ENCODE measurements around the gene TUBB8. TPM values are rescaled to one million over a fixed set of nuclear protein-coding genes. Genes with fewer than 3 reads are reported as not detected.

TUBB8 gene
- total and polyA plus RNA-seq, 2 experiments from 2014 or later, result 0.23 to 0.70 TPM

DNA sequence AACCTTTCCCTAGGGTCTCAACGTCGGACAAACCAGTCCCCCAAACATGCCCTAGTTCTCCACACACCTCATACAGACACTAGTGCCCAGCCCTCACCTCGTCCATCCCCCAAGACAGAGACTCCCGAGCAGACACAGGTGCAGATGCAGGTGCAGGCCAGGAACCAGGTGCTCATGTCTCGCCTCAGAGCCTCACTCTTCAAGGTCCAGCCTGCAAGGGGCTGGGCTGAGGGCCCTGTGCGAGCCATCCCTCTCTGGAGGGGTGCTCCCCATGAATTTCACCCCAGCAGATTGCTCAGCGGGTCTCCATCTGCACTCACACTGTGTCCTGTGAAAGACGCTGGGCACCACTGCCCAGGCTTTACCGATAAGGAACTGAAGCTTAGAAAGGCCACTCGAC lies 36.9 kb upstream of the TUBB8 start:
- no peak overlapping the region for H3K4me3 ChIP-seq
- no peaks in the 10 kb centered on the region for H4K20me1 ChIP-seq (ENCODE audit: insufficient read depth, poor library complexity, severe bottlenecking)
- WGBS (ENCODE audit: low lambda C conversion rate, missing lambda C conversion rate), result 88% methylated on average over 10 of the region's 10 CpGs
- no peak overlapping the region for H2AFZ ChIP-seq
- no peaks in the 10 kb centered on the region for H3K79me2 ChIP-seq
- H3K9me2 ChIP-seq (replicated peaks; ENCODE audit: insufficient read depth), result no peaks in the 10 kb centered on the region
- no peak overlapping the region for H3K4me2 ChIP-seq
- TF ChIP-seq EZH2phosphoT487 (IDR thresholded peaks at IDR 0.05; ENCODE audit: low read depth, severe bottlenecking, unreplicated experiment) (no peak), EZH2 (IDR thresholded peaks at IDR 0.05; ENCODE audit: borderline replicate concordance) (no peak)
- TF ChIP-seq, protein P1, sequence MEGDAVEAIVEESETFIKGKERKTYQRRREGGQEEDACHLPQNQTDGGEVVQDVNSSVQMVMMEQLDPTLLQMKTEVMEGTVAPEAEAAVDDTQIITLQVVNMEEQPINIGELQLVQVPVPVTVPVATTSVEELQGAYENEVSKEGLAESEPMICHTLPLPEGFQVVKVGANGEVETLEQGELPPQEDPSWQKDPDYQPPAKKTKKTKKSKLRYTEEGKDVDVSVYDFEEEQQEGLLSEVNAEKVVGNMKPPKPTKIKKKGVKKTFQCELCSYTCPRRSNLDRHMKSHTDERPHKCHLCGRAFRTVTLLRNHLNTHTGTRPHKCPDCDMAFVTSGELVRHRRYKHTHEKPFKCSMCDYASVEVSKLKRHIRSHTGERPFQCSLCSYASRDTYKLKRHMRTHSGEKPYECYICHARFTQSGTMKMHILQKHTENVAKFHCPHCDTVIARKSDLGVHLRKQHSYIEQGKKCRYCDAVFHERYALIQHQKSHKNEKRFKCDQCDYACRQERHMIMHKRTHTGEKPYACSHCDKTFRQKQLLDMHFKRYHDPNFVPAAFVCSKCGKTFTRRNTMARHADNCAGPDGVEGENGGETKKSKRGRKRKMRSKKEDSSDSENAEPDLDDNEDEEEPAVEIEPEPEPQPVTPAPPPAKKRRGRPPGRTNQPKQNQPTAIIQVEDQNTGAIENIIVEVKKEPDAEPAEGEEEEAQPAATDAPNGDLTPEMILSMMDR (IDR thresholded peaks at IDR 0.05; ENCODE audit: poor library complexity), result no peak
- H3K9me3 ChIP-seq (ENCODE audit: low read depth), result no peaks in the 10 kb centered on the region
- no peak overlapping the region for H3K27ac ChIP-seq
- peaks cover 10% of the 10 kb centered on the region for H3K4me1 ChIP-seq (ENCODE audit: insufficient read depth)
- H3K27me3 ChIP-seq, result no peaks in the 10 kb centered on the region
- H3K36me3 ChIP-seq (replicated peaks; ENCODE audit: insufficient read depth, low read depth), result no peaks in the 10 kb centered on the region
- no peak for DNase-seq (ENCODE audit: low spot score)

GRCh38 chr10:85044-85443 lies 35.9 kb upstream of the TUBB8 start:
- no peak overlapping the region for H2AFZ ChIP-seq
- 79% methylated on average over 8 of the region's 8 CpGs for WGBS (ENCODE audit: low lambda C conversion rate, missing lambda C conversion rate)
- TF ChIP-seq EZH2 (IDR thresholded peaks at IDR 0.05; ENCODE audit: borderline replicate concordance) (no peak), EZH2phosphoT487 (IDR thresholded peaks at IDR 0.05; ENCODE audit: low read depth, severe bottlenecking, unreplicated experiment) (no peak)
- TF ChIP-seq, protein P1 (IDR thresholded peaks at IDR 0.05; ENCODE audit: poor library complexity), result no peak

GRCh38 chr10:83930-84530 lies 34.9 kb upstream of the TUBB8 start:
- TF ChIP-seq, protein P1 (IDR thresholded peaks at IDR 0.05; ENCODE audit: poor library complexity), result no peak
- no peak for TF ChIP-seq EZH2phosphoT487 (IDR thresholded peaks at IDR 0.05; ENCODE audit: low read depth, severe bottlenecking, unreplicated experiment)
- TF ChIP-seq EZH2 (IDR thresholded peaks at IDR 0.05; ENCODE audit: borderline replicate concordance), result no peak
- DNase-seq (ENCODE audit: low spot score), result no peak
- WGBS (ENCODE audit: low lambda C conversion rate, missing lambda C conversion rate), result 90% methylated on average over 9 of the region's 9 CpGs
- Histone ChIP-seq H3K79me2 (no peaks in the 10 kb centered on the region), H3K27ac (no peak overlapping the region), H3K4me3 (no peak overlapping the region), H4K20me1 (ENCODE audit: insufficient read depth, poor library complexity, severe bottlenecking) (no peaks in the 10 kb centered on the region), H3K9me2 (replicated peaks; ENCODE audit: insufficient read depth) (no peaks in the 10 kb centered on the region), H3K9me3 (ENCODE audit: low read depth) (no peaks in the 10 kb centered on the region), H3K36me3 (replicated peaks; ENCODE audit: insufficient read depth, low read depth) (no peaks in the 10 kb centered on the region), H2AFZ (no peak overlapping the region), H3K4me1 (ENCODE audit: insufficient read depth) (no peaks in the 10 kb centered on the region), H3K4me2 (no peak overlapping the region), H3K27me3 (no peaks in the 10 kb centered on the region)

More at GRCh38 chr10:85044-85443, 35.9 kb upstream of the TUBB8 start:
- Histone ChIP-seq H3K9me3 (ENCODE audit: low read depth) (no peaks in the 10 kb centered on the region), H3K4me1 (ENCODE audit: insufficient read depth) (peaks cover 7% of the 10 kb centered on the region), H3K36me3 (replicated peaks; ENCODE audit: insufficient read depth, low read depth) (no peaks in the 10 kb centered on the region), H3K27ac (no peak overlapping the region), H3K4me3 (no peak overlapping the region), H4K20me1 (ENCODE audit: insufficient read depth, poor library complexity, severe bottlenecking) (no peaks in the 10 kb centered on the region), H3K27me3 (no peaks in the 10 kb centered on the region), H3K9me2 (replicated peaks; ENCODE audit: insufficient read depth) (no peaks in the 10 kb centered on the region), H3K4me2 (no peak overlapping the region), H3K79me2 (no peaks in the 10 kb centered on the region)
- DNase-seq (ENCODE audit: low spot score), result no peak
